ENCODE data around the gene NAA40. TPM values are rescaled to one million over a fixed set of nuclear protein-coding genes. Genes with fewer than 3 reads are reported as not detected.

The NAA40 gene
- total and polyA plus RNA-seq, 10 of the 15 experiments (the other 5 are each of a cell fraction or from before 2014, with no cell fraction given) = 4.8 to 31.6 (median 22.2) TPM

DNA sequence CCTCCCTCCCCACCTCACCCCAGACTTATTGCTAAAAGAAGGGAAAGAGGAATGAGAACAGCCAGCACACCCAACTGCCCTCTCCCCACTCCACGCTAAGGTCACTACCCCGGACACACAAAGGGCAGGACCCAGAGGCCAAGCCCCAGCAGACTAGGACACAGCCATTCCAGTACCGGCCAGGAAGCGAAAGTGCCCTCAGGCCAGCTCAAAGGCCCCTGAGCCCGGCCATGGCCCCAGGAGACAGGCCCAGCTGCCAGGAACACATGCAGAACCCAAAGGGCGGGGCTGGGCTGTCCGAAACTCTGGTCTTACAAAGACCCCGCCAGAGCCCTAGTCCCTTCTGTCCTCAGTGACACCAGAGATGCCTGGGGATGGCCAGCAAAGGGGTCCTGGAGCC, 27.4 kb upstream of the NAA40 start:
- CTCF ChIA-PET = interaction anchor here (0.8 kb wide), 1 partner anchor 31 kb away, joined by 3 read pairs; no protein-coding TSS in a partner anchor

More for the DNA sequence above, 27.4 kb upstream of the NAA40 start:
- intact Hi-C loops (cut with micrococcal nuclease; ENCODE audit: unreplicated experiment) (no loop called here), in situ Hi-C loops (cut with MboI) (no loop called here)
- 66% methylated on average over 8 of the region's 8 CpGs for WGBS (ENCODE audit: insufficient coverage, insufficient replicate concordance, low lambda C conversion rate, missing lambda C conversion rate)
- ChIA-PET SMC1A (ENCODE audit: uncharacterized antibody, unreplicated experiment) (no interaction called here), POLR2A (no interaction called here), RAD21 (ENCODE audit: unreplicated experiment) (no interaction called here)
- Histone ChIP-seq H3K4me2 (ENCODE audit: control insufficient read depth, insufficient read depth) (no peak overlapping the region), H3K36me3 (ENCODE audit: control insufficient read depth in 2 of 2, insufficient read depth in 2 of 2, low read length in 1 of 2) (peaks cover 7 to 15% of the 10 kb centered on the region in 2 experiments; a peak in 3 of 4 replicates), H3K9ac (ENCODE audit: control insufficient read depth, insufficient read depth, low read length) (no peak overlapping the region), H3K27ac (ENCODE audit: control insufficient read depth, insufficient read depth) (no peak overlapping the region), H3K4me3 (no peak overlapping the region), H3K4me1 (ENCODE audit: control insufficient read depth, insufficient read depth, low read length) (peaks cover 1% of the 10 kb centered on the region), H3K79me2 (ENCODE audit: control insufficient read depth, insufficient read depth, low read length) (no peaks in the 10 kb centered on the region), H4K20me1 (ENCODE audit: control insufficient read depth, insufficient read depth) (no peaks in the 10 kb centered on the region), H2AFZ (ENCODE audit: control insufficient read depth, low read depth, low read length) (no peak overlapping the region), H3K27me3 (replicated peaks in 1 of 2; ENCODE audit: control insufficient read depth in 2 of 2, insufficient read depth in 2 of 2, low read length in 1 of 2) (no peaks in the 10 kb centered on the region; a peak in 1 of 4 replicates), H3K9me3 (replicated peaks; ENCODE audit: control insufficient read depth, insufficient read depth, low read length) (no peaks in the 10 kb centered on the region)
- no peak for TF ChIP-seq BHLHE40 (IDR thresholded peaks at IDR 0.05; ENCODE audit: borderline replicate concordance in 1 of 2, low read depth in 2 of 2, low read length in 1 of 2)
- no peak for TF ChIP-seq STAT1 (conservative IDR thresholded peaks at IDR 0.05)
- no peak for TF ChIP-seq JUNB (IDR thresholded peaks at IDR 0.05)
- no peak for TF ChIP-seq ZZZ3 (IDR thresholded peaks at IDR 0.05; ENCODE audit: control insufficient read depth, insufficient read length, low read depth)
- TF ChIP-seq NFYB (IDR thresholded peaks at IDR 0.05; ENCODE audit: insufficient read depth, low read depth, low read length) = no peak
- TF ChIP-seq RAD21 (IDR thresholded peaks at IDR 0.05; ENCODE audit: insufficient read depth, low read depth, low read length) = no peak
- TF ChIP-seq, protein P1, sequence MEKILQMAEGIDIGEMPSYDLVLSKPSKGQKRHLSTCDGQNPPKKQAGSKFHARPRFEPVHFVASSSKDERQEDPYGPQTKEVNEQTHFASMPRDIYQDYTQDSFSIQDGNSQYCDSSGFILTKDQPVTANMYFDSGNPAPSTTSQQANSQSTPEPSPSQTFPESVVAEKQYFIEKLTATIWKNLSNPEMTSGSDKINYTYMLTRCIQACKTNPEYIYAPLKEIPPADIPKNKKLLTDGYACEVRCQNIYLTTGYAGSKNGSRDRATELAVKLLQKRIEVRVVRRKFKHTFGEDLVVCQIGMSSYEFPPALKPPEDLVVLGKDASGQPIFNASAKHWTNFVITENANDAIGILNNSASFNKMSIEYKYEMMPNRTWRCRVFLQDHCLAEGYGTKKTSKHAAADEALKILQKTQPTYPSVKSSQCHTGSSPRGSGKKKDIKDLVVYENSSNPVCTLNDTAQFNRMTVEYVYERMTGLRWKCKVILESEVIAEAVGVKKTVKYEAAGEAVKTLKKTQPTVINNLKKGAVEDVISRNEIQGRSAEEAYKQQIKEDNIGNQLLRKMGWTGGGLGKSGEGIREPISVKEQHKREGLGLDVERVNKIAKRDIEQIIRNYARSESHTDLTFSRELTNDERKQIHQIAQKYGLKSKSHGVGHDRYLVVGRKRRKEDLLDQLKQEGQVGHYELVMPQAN (conservative IDR thresholded peaks at IDR 0.05) = no peak
- no peak for TF ChIP-seq ZNF622 (IDR thresholded peaks at IDR 0.05)
- no peak for TF ChIP-seq RCOR1 (conservative IDR thresholded peaks at IDR 0.05; ENCODE audit: low read depth, low read length)
- TF ChIP-seq MEF2A (IDR thresholded peaks at IDR 0.05; ENCODE audit: insufficient read depth, low read depth, low read length) = no peak
- TF ChIP-seq LARP7 (IDR thresholded peaks at IDR 0.05) = no peak
- FAIRE-seq (no peak), ATAC-seq (no peak), DNase-seq (ENCODE audit: low read depth, low spot score) (no peak)
- no TSS peak for BruUV-seq (replicated peaks)

Measured in GM12878 (cell line).